GM18502 (cell line): ENCODE results near the gene MAML3.

Experiments
- ATAC-seq: cut with Tn5 transposase; IDR thresholded peaks from one replicate; pipeline ENCODE4 v1.9.1; 2021; ENCODE audit warnings: mild to moderate bottlenecking; ENCODE audit not compliant: unreplicated experiment, poor library complexity

MAML3 gene

GRCh38 chr4:139833151-139833910 is 320.7 kb downstream of the MAML3 start:
- ATAC-seq, result no peak

- no peak for ATAC-seq
These were observed 324.9 kb downstream of the MAML3 start for GRCh38 chr4:139828966-139829664.

- ATAC-seq, result no peak
These were observed 327.6 kb downstream of the MAML3 start for GRCh38 chr4:139826426-139826825.

GRCh38 chr4:139825523-139826014 is 328.4 kb downstream of the MAML3 start:
- ATAC-seq, result no peak

GRCh38 chr4:139824882-139825522 is 329.0 kb downstream of the MAML3 start:
- no peak for ATAC-seq

- no peak for ATAC-seq
These were observed 330.2 kb downstream of the MAML3 start for GRCh38 chr4:139823746-139824145.

- no peak for ATAC-seq
These were observed 330.6 kb downstream of the MAML3 start for GRCh38 chr4:139823345-139823744.

GRCh38 chr4:139822391-139822790 is 331.6 kb downstream of the MAML3 start:
- no peak for ATAC-seq

- no peak for ATAC-seq
These were observed 334.9 kb downstream of the MAML3 start for GRCh38 chr4:139819082-139819481.

GRCh38 chr4:139817657-139818452 is 336.1 kb downstream of the MAML3 start:
- ATAC-seq, result no peak

- no peak for ATAC-seq
These were observed 337.1 kb downstream of the MAML3 start for GRCh38 chr4:139816856-139817255.

GRCh38 chr4:139815778-139816601 is 338.0 kb downstream of the MAML3 start:
- no peak for ATAC-seq

- ATAC-seq, result no peak
These were observed 339.5 kb downstream of the MAML3 start for GRCh38 chr4:139814323-139815015.

- ATAC-seq, result no peak
These were observed 340.1 kb downstream of the MAML3 start for GRCh38 chr4:139813881-139814280.

- ATAC-seq, result no peak
These were observed 343.3 kb downstream of the MAML3 start for GRCh38 chr4:139810710-139811109.

GRCh38 chr4:139809757-139810140 is 344.2 kb downstream of the MAML3 start:
- ATAC-seq, result no peak

- no peak for ATAC-seq
These were observed 344.9 kb downstream of the MAML3 start for GRCh38 chr4:139808808-139809756.

- ATAC-seq, result no peak
These were observed 345.6 kb downstream of the MAML3 start for GRCh38 chr4:139808381-139808807.
